OCI-LY7 (cell line): ENCODE results near the gene MDK. TPM values are rescaled to one million over a fixed set of nuclear protein-coding genes. Genes with fewer than 3 reads are reported as not detected.

Source experiments
- Bru-seq: library from RNA; stranded (reverse); fragments of 400-500 nt; gene quantifications from one replicate; lab custom pipeline; 2021; lab: Mats Ljungman, UMichigan
- BruChase-seq, 2 experiments: library from RNA; stranded (reverse); fragments of 400-500 nt; gene quantifications; one replicate each; lab custom pipeline; 2021; lab: Mats Ljungman, UMichigan
- BruUV-seq: library from RNA; stranded (reverse); fragments of 400-500 nt; replicated peaks from 2 replicates; lab custom pipeline; 2021; lab: Mats Ljungman, UMichigan
- CTCF ChIA-PET: fragments of 300-600 bp; sonication (Branson Sonifier 250); formaldehyde crosslinking; loops from one replicate; lab custom pipeline; 2022; ENCODE audit warnings: antibody characterized with exemption; ENCODE audit not compliant: unreplicated experiment; lab: Charles Lee
- POLR2A ChIA-PET: fragments of 300-600 bp; sonication (Branson Sonifier 250); formaldehyde crosslinking; loops from one replicate; lab custom pipeline; 2022; ENCODE audit warnings: antibody characterized with exemption; lab: Charles Lee
- DNase-seq: peaks from one replicate; pipeline ENCODE4 v3.0.0-alpha.2; 2015; ENCODE audit warnings: low spot score
- H2AFZ ChIP-seq: fragments of 200-600 bp; sonication (generic), shearing (Covaris generic); 2 replicates; pipeline ENCODE4 v1.6.1; 2014; ENCODE audit warnings: mild to moderate bottlenecking, antibody characterized with exemption, low read length, moderate library complexity
- H3K27ac ChIP-seq: fragments of 200-600 bp; sonication (generic); 2 replicates; pipeline ENCODE4 v1.5.1; 2014; ENCODE audit warnings: mixed run types, low read depth, mild to moderate bottlenecking, moderate library complexity, low read length, inconsistent platforms; ENCODE audit not compliant: poor library complexity, severe bottlenecking
- H3K36me3 ChIP-seq: fragments of 200-600 bp; sonication (generic); 2 replicates; pipeline ENCODE4 v1.6.1; 2014; ENCODE audit warnings: mild to moderate bottlenecking, antibody characterized with exemption, low read length, moderate library complexity, mixed read lengths; ENCODE audit not compliant: insufficient read depth
- H3K4me1 ChIP-seq: fragments of 200-600 bp; sonication (generic); 2 replicates; pipeline ENCODE4 v1.5.1; 2014; ENCODE audit warnings: mild to moderate bottlenecking, low read length; ENCODE audit not compliant: insufficient read depth, poor library complexity, severe bottlenecking
- H3K4me2 ChIP-seq: fragments of 200-600 bp; sonication (generic); 2 replicates; pipeline ENCODE4 v1.6.1; 2014; ENCODE audit warnings: mild to moderate bottlenecking, low read length
- H3K4me3 ChIP-seq: fragments of 200-600 bp; sonication (generic); 2 replicates; pipeline ENCODE4 v1.5.1; 2014; ENCODE audit warnings: mild to moderate bottlenecking, low read depth, low read length; ENCODE audit not compliant: poor library complexity, severe bottlenecking
- H3K79me2 ChIP-seq: fragments of 200-600 bp; sonication (generic); 2 replicates; pipeline ENCODE4 v1.6.1; 2016; ENCODE audit warnings: low read depth, mild to moderate bottlenecking, low read length, moderate library complexity, mixed read lengths; ENCODE audit not compliant: insufficient read depth
- H3K9me2 ChIP-seq: fragments of 200-600 bp; sonication (generic); 2 replicates; pipeline ENCODE4 v1.6.1; 2016; ENCODE audit warnings: mild to moderate bottlenecking, low read length, mixed read lengths; ENCODE audit not compliant: insufficient read depth
- H3K9me3 ChIP-seq: fragments of 200-600 bp; sonication (generic); 2 replicates; pipeline ENCODE4 v1.6.1; 2014; ENCODE audit warnings: mild to moderate bottlenecking, mixed run types, low read length, mixed read lengths
- H4K20me1 ChIP-seq: fragments of 200-600 bp; sonication (generic); 2 replicates; pipeline ENCODE4 v1.6.1; 2014; ENCODE audit warnings: mild to moderate bottlenecking, antibody characterized with exemption, low read length, moderate library complexity, mixed read lengths; ENCODE audit not compliant: insufficient read depth
- EZH2phosphoT487 ChIP-seq: fragments of 200-600 bp; sonication (generic); IDR thresholded peaks from 2 replicates; pipeline ENCODE4 v1.6.1; 2018; ENCODE audit warnings: low read depth, borderline replicate concordance, mild to moderate bottlenecking, mixed run types, antibody characterized with exemption, low read length, moderate library complexity, mixed read lengths
- intact Hi-C: fragments of 100-400 bp; cut with micrococcal nuclease; formaldehyde crosslinking; loops from one replicate; pipeline ENCODE4 v1.10.0; 2022; ENCODE audit not compliant: unreplicated experiment
- long read RNA-seq: library from polyadenylated mRNA; stranded (forward); transcript quantifications from one replicate; pipeline ENCODE4 v2.0.0, GENCODE V29; 2022
- total RNA-seq, 2 experiments: library from RNA; depleted of rRNA in 1 of 2; stranded (reverse); fragments of >200 nt in 1 of 2; shearing (Covaris generic) in 1 of 2; gene quantifications; 2 replicates each; pipeline ENCODE4 v1.2.3, GENCODE V29; 2014 to 2022
- TF ChIP-seq, protein P1 (sequence below): fragments of 200-600 bp; sonication (generic); conservative IDR thresholded peaks from 2 replicates; pipeline ENCODE4 v1.5.1; 2014; ENCODE audit warnings: mild to moderate bottlenecking, antibody characterized with exemption, low read length, moderate library complexity, mixed read lengths

The MDK gene, protein sequence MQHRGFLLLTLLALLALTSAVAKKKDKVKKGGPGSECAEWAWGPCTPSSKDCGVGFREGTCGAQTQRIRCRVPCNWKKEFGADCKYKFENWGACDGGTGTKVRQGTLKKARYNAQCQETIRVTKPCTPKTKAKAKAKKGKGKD
- total RNA-seq (2014; rRNA removed; shearing (Covaris generic)) (4.1 and 5.1 TPM in 2 replicates), total RNA-seq (2022) (5.4 and 6.2 TPM in 2 replicates), Bru-seq, nascent RNA (percentile 32 among the genes with signal in this experiment), BruChase-seq, experiment 1, labeled RNA remaining after a 6-hour chase (percentile 38 among the genes with signal in this experiment), BruChase-seq, experiment 2, labeled RNA remaining after a 2-hour chase (percentile 46 among the genes with signal in this experiment)
- long read RNA-seq, partial matches to known transcripts = 1 of 3 reads
- long read RNA-seq, other reads (novel, unspliced or antisense) = 0 of 3 reads

DNA sequence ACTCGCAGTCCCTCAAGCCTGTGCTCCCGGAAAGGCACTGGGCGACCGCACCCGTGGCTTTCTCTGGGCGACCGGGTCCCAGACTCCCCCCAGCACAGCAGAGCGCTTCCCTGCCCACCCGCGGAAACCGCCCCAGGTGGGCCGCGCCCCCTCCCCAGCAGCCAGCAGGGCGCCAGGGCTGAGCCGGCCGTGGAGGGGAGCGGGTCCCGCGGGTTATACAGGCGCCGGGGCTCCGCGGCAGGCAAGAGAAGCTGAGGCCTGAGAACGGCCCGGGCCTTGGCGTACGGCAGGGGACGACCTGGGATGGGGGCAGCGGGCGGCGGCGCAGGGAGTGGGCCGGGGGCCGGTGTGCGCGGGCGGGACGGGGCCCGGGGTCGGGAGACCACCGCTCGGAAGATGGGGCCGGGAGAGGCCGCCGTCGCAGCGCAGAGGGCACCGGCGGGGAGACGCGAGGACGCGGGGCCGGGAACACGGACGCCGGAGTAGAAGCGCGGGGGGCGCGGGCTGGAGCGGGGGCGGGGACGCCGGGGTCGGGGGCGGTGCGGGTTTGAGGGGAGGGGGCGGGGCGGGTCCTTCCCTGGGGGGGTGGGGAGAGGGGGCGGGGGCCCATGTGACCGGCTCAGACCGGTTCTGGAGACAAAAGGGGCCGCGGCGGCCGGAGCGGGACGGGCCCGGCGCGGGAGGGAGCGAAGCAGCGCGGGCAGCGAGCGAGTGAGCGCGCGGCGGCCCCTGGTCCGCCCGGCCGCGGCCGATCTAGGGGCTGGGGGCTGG lies at the start of gene MDK:
Gene MDK (plus strand): TSS at position 622 of the 771 bp plus-strand sequence. CDS start 389 bp downstream, outside the sequence.
- DNase-seq = no peak
- H2AFZ ChIP-seq = no peak within 1 kb of the TSS
- intact Hi-C loops = no loop called here
- ChIA-PET CTCF (no interaction called here), POLR2A (no interaction called here)
- no peaks in the 10 kb centered on the region for H4K20me1 ChIP-seq
- H3K9me3 ChIP-seq = no peaks in the 10 kb centered on the region
- peaks cover 11% of the 10 kb centered on the region for H3K4me1 ChIP-seq
- no peak within 1 kb of the TSS for H3K27ac ChIP-seq
- H3K4me3 ChIP-seq = peak within 1 kb of the TSS; percentile 47
- TF ChIP-seq, protein P1, sequence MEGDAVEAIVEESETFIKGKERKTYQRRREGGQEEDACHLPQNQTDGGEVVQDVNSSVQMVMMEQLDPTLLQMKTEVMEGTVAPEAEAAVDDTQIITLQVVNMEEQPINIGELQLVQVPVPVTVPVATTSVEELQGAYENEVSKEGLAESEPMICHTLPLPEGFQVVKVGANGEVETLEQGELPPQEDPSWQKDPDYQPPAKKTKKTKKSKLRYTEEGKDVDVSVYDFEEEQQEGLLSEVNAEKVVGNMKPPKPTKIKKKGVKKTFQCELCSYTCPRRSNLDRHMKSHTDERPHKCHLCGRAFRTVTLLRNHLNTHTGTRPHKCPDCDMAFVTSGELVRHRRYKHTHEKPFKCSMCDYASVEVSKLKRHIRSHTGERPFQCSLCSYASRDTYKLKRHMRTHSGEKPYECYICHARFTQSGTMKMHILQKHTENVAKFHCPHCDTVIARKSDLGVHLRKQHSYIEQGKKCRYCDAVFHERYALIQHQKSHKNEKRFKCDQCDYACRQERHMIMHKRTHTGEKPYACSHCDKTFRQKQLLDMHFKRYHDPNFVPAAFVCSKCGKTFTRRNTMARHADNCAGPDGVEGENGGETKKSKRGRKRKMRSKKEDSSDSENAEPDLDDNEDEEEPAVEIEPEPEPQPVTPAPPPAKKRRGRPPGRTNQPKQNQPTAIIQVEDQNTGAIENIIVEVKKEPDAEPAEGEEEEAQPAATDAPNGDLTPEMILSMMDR = no peak
- 0 out of 2 replicates have a peak, but pooled peaks have one; percentile 48 for TF ChIP-seq EZH2phosphoT487
- BruUV-seq = no TSS peak
- peaks cover 25% of the 10 kb centered on the region for H3K36me3 ChIP-seq
- no peaks in the 10 kb centered on the region for H3K9me2 ChIP-seq
- H3K79me2 ChIP-seq = no peaks in the 10 kb centered on the region
- peak within 1 kb of the TSS; percentile 58 for H3K4me2 ChIP-seq

DNA sequence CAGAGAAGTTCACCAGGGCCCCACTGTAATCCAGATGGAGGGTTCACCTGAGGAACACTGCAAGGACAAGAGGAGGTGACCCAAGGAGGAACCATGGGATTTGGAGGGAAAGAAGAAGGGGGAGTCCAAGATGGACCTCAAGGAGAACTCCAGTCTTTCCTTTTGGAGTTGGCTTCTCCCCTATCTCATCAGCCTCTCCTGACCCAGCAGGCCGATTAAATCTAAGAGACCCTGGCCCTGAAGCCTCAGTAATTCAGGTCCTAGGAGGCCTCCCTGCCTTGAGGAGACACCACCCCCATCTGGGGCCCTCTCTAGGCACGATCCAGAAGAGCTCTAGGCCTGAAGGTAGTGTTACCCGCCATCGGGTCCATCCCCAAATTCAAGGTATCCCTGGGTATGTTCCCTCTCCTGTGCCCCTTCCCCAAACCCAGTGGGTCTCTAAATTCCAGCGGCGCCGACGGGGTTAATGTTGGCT lies 49.3 kb upstream of the MDK start:
- TF ChIP-seq, protein P1 = no peak
- TF ChIP-seq EZH2phosphoT487 = no peak

More for the DNA sequence above, 49.3 kb upstream of the MDK start:
- Histone ChIP-seq H2AFZ (no peak overlapping the region), H3K9me3 (no peaks in the 10 kb centered on the region), H3K27ac (no peak overlapping the region), H3K9me2 (no peaks in the 10 kb centered on the region), H4K20me1 (no peaks in the 10 kb centered on the region), H3K4me3 (no peak overlapping the region), H3K4me2 (no peak overlapping the region), H3K79me2 (no peaks in the 10 kb centered on the region), H3K4me1 (peaks cover 3% of the 10 kb centered on the region), H3K36me3 (no peaks in the 10 kb centered on the region)
- CTCF ChIA-PET = no interaction called here
- intact Hi-C loops = no loop called here
- POLR2A ChIA-PET = no interaction called here
- no peak for DNase-seq
- BruUV-seq = no TSS peak
